Ovary (tissue), 9 donors: Measurements from ENCODE around the gene PRKCH. TPM values are rescaled to one million over a fixed set of nuclear protein-coding genes. Genes with fewer than 3 reads are reported as not detected.

Source experiments
- DNase-seq, 5 donors: peaks; one replicate each; pipeline ENCODE4 v3.0.0-alpha.2; 2019 to 2020
- H3K27ac ChIP-seq, 2 donors: fragments of 200-600 bp; one replicate each; pipeline versions ENCODE4 v1.5.1 to v1.8.0; 2019 to 2022
- H3K27me3 ChIP-seq: fragments of 200-600 bp; one replicate; pipeline ENCODE4 v1.8.0; 2022
- H3K36me3 ChIP-seq: fragments of 200-600 bp; sonication (generic); one replicate; pipeline ENCODE4 v1.5.1; 2019
- H3K4me1 ChIP-seq: one replicate; pipeline ENCODE4 v1.8.1; 2013; ENCODE audit warnings: mild to moderate bottlenecking, moderate library complexity; ENCODE audit not compliant: insufficient read depth
- H3K4me3 ChIP-seq: fragments of 200-600 bp; sonication (generic); one replicate; pipeline ENCODE4 v1.5.1; 2017
- H3K9me3 ChIP-seq, 2 donors: fragments of 200-600 bp in 1 of 2; sonication (generic) in 1 of 2; one replicate each; pipeline versions ENCODE4 v1.5.1 to v1.8.1; 2013 to 2019; ENCODE audit warnings: mild to moderate bottlenecking in 1 of 2, moderate library complexity in 1 of 2
- CTCF ChIP-seq, 3 donors: fragments of 450-650 bp in 2 of 3; fragments of 200-600 bp in 1 of 3; IDR thresholded peaks; one replicate each; pipeline versions ENCODE4 v1.5.1 to v1.8.0; 2016 to 2022; ENCODE audit warnings: antibody characterized with exemption in 3 of 3, mild to moderate bottlenecking in 1 of 3
- EP300 ChIP-seq: sonication (generic); formaldehyde crosslinking; IDR thresholded peaks from one replicate; pipeline ENCODE4 v1.6.1; 2017; ENCODE audit warnings: antibody characterized with exemption
- POLR2A ChIP-seq: fragments of 450-650 bp; IDR thresholded peaks from one replicate; pipeline ENCODE4 v1.6.1; 2017; ENCODE audit warnings: antibody characterized with exemption, mild to moderate bottlenecking, moderate library complexity
- WGBS, 3 donors: extraction: QIAGEN DNeasy Blood & Tissue Kit in 1 of 3; methylation state at CpG; one replicate each; pipeline versions ENCODE4 v1.1.5 to v1.1.7; 2013 to 2017; 5-methylcytosine and 5-hydroxymethylcytosine counted together
- intact Hi-C, 4 donors: fragments of 100-400 bp; cut with DNase I; formaldehyde crosslinking; loops; one replicate each; pipeline versions ENCODE4 v1.11.0 to v1.15.1; 2022 to 2023
- polyA plus RNA-seq, 2 donors: library from polyadenylated mRNA; stranded (reverse); fragments of 200-250 nt in 1 of 2; fragments of 350-450 nt in 1 of 2; fragmentation: Illumina TruSeq in 1 of 2; extraction: RNeasy Lipid Tissue Mini Kit (QIAGEN cat#74804) in 1 of 2; gene quantifications; one replicate each; pipeline ENCODE4 v1.2.3, GENCODE V29; 2013 to 2014
- total RNA-seq, 7 donors: library from RNA; depleted of rRNA in 2 of 7; stranded (reverse); fragments of >200 nt in 2 of 7; fragmentation: NEBNext Ultra II Directional in 3 of 7; extraction: Animal tissue kit (Norgen Biotek cat#: 25700) in 3 of 7; gene quantifications; one replicate each; pipeline versions ENCODE4 v1.1.0 to v1.2.4, GENCODE V29; 2016 to 2023
- donor health status: DM: no; HTN: no; CAD: no; lungs with moderate emphysema.
- donor health status: DM: no; HTN: no; CAD: no.
- donor health status: Bipolar disorder and iron deficiency.
- donor health status: DM: yes; HTN: yes; CAD: no.
- donor health status: DM: no; HTN: no; CAD: no.
- donor health status: DM: yes; HTN: yes; CAD: no.

The PRKCH gene
- total and polyA plus RNA-seq, 9 donors, result 8.4 to 47.6 (median 15.9) TPM

GRCh38 chr14:61536661-61537562 is 215.5 kb downstream of the PRKCH start:
- Histone ChIP-seq H3K27me3 (no peaks in the 10 kb centered on the region), H3K36me3 (no peaks in the 10 kb centered on the region), H3K9me3 (no peaks in the 10 kb centered on the region), H3K4me3 (no peak overlapping the region), H3K27ac (no peak overlapping the region), H3K4me1 (no peaks in the 10 kb centered on the region)
- intact Hi-C loops, result loop anchor here in 1 of 4 donors (10.0 kb wide), 1 partner anchor 52 kb away; no protein-coding TSS in a partner anchor
- no peak for DNase-seq
- WGBS, 3 donors, result 92 to 94% (median 94%) methylated on average over 12 of the region's 12 CpGs
- TF ChIP-seq POLR2A, result no peak
- no peak for TF ChIP-seq EP300
- no peak for TF ChIP-seq CTCF (IDR thresholded peaks at IDR 0.05)

- no peak overlapping the region for H3K27ac ChIP-seq
- no peaks in the 10 kb centered on the region for H3K9me3 ChIP-seq
- H3K36me3 ChIP-seq, result no peaks in the 10 kb centered on the region
- H3K27me3 ChIP-seq, result no peaks in the 10 kb centered on the region
- no peak overlapping the region for H3K4me3 ChIP-seq
- TF ChIP-seq CTCF (IDR thresholded peaks at IDR 0.05) (no peak), POLR2A (no peak), EP300 (no peak)
- intact Hi-C loops, result loop anchor here in 1 of 4 donors (10.0 kb wide), 1 partner anchor 53 kb away; no protein-coding TSS in a partner anchor
- DNase-seq, result no peak
- WGBS, 3 donors, result 61 to 66% (median 64%) methylated on average over 8 of the region's 8 CpGs
- H3K4me1 ChIP-seq, result no peaks in the 10 kb centered on the region
Observed at GRCh38 chr14:61537563-61538463, 216.4 kb downstream of the PRKCH start.

- H3K27ac ChIP-seq, result no peak overlapping the region
- H3K9me3 ChIP-seq, result no peaks in the 10 kb centered on the region
- TF ChIP-seq EP300, result no peak
- TF ChIP-seq CTCF (IDR thresholded peaks at IDR 0.05), result no peak
- no peak for TF ChIP-seq POLR2A
- 48 to 51% (median 48%) methylated on average over 5 of the region's 5 CpGs for WGBS, 3 donors
- no peaks in the 10 kb centered on the region for H3K27me3 ChIP-seq
- no peak overlapping the region for H3K4me3 ChIP-seq
- no peak for DNase-seq
- no peaks in the 10 kb centered on the region for H3K36me3 ChIP-seq
- intact Hi-C loops, result loop anchor here in 1 of 4 donors (10.0 kb wide), 1 partner anchor 54 kb away; no protein-coding TSS in a partner anchor
- H3K4me1 ChIP-seq, result peaks cover 7% of the 10 kb centered on the region
Observed at GRCh38 chr14:61538464-61539022, 217.2 kb downstream of the PRKCH start.

GRCh38 chr14:61539631-61540030 is 218.3 kb downstream of the PRKCH start:
- WGBS, 3 donors, result 92 to 96% (median 94%) methylated on average over 5 of the region's 5 CpGs
- Histone ChIP-seq H3K9me3 (no peaks in the 10 kb centered on the region), H3K27ac (no peak overlapping the region), H3K4me3 (no peak overlapping the region), H3K27me3 (no peaks in the 10 kb centered on the region), H3K4me1 (peaks cover 11% of the 10 kb centered on the region), H3K36me3 (no peaks in the 10 kb centered on the region)
- DNase-seq, result no peak
- intact Hi-C loops, result loop anchor here in 1 of 4 donors (10.0 kb wide), 1 partner anchor 55 kb away; no protein-coding TSS in a partner anchor
- TF ChIP-seq POLR2A, result no peak
- no peak for TF ChIP-seq EP300
- no peak for TF ChIP-seq CTCF (IDR thresholded peaks at IDR 0.05)
